Measurements from ENCODE around the gene IZUMO4. TPM values are rescaled to one million over a fixed set of nuclear protein-coding genes. Genes with fewer than 3 reads are reported as not detected.

IZUMO4 gene
- total RNA-seq, 6 donors from 2014 or later: 0.59 to 61.8 (median 6.4) TPM

DNA sequence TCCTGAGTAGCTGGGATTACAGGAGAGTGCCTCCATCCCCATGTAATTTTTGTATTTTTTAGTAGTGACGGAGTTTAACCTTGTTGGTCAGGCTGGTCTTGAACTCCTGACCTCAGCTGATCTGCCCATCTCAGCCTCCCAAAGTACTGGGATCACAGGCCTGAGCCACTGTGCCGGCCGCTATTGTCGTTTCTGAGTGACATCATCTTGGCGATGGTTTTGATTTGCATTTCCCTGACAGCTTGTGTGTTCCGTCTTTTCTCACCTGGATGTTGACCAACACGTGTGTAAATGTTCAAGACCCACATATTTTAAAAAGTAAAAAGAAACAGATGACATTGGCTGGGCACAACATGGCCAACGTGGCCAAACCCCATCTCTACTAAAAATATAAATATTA, 32.9 kb upstream of the IZUMO4 start:
- Histone ChIP-seq H3K4me1 (peaks cover 30 to 44% (median 33%) of the 10 kb centered on the region in 4 donors), H3K36me3 (no peaks in the 10 kb centered on the region), H3K4me3 (no peak overlapping the region), H3K9me3 (no peaks in the 10 kb centered on the region), H3K27me3 (no peaks in the 10 kb centered on the region), H3K27ac (peak overlapping the region in 3 of 4 donors; percentile 69 to 100 (median 85))
- TF ChIP-seq POLR2A (IDR thresholded peaks at IDR 0.05): no peak
- no peak for TF ChIP-seq EP300 (IDR thresholded peaks at IDR 0.05)
- no peak for TF ChIP-seq POLR2AphosphoS5 (IDR thresholded peaks at IDR 0.05)
- TF ChIP-seq, protein P1, sequence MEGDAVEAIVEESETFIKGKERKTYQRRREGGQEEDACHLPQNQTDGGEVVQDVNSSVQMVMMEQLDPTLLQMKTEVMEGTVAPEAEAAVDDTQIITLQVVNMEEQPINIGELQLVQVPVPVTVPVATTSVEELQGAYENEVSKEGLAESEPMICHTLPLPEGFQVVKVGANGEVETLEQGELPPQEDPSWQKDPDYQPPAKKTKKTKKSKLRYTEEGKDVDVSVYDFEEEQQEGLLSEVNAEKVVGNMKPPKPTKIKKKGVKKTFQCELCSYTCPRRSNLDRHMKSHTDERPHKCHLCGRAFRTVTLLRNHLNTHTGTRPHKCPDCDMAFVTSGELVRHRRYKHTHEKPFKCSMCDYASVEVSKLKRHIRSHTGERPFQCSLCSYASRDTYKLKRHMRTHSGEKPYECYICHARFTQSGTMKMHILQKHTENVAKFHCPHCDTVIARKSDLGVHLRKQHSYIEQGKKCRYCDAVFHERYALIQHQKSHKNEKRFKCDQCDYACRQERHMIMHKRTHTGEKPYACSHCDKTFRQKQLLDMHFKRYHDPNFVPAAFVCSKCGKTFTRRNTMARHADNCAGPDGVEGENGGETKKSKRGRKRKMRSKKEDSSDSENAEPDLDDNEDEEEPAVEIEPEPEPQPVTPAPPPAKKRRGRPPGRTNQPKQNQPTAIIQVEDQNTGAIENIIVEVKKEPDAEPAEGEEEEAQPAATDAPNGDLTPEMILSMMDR (IDR thresholded peaks at IDR 0.05): no peak
- WGBS, 2 donors: 78 to 82% methylated on average over 8 of the region's 8 CpGs
- DNase-seq: no peak
- ATAC-seq (ENCODE audit: low FRiP score in 2 of 2): no peak

- Histone ChIP-seq H3K4me1 (peaks cover 28 to 44% (median 32%) of the 10 kb centered on the region in 4 donors), H3K4me3 (no peak overlapping the region), H3K27me3 (no peaks in the 10 kb centered on the region), H3K36me3 (no peaks in the 10 kb centered on the region), H3K9me3 (no peaks in the 10 kb centered on the region), H3K27ac (peak overlapping the region; percentile 66 to 100 (median 77))
- TF ChIP-seq POLR2AphosphoS5 (IDR thresholded peaks at IDR 0.05) (no peak), EP300 (IDR thresholded peaks at IDR 0.05) (no peak), POLR2A (IDR thresholded peaks at IDR 0.05) (no peak)
- TF ChIP-seq, protein P1 (IDR thresholded peaks at IDR 0.05): no peak
- ATAC-seq (ENCODE audit: low FRiP score in 2 of 2): no peak
- WGBS, 2 donors: 84 to 87% methylated on average over 11 to 13 of the region's 13 CpGs
- DNase-seq: peak in 1 of 2 donors; percentile 65
These were observed 32.3 kb upstream of the IZUMO4 start for GRCh38 chr19:2064395-2064787.

GRCh38 chr19:2064788-2065524, 31.8 kb upstream of the IZUMO4 start:
- Histone ChIP-seq H3K27ac (peak overlapping the region; percentile 66 to 100 (median 77)), H3K27me3 (no peaks in the 10 kb centered on the region), H3K4me3 (no peak overlapping the region), H3K36me3 (no peaks in the 10 kb centered on the region), H3K4me1 (peaks cover 28 to 44% (median 32%) of the 10 kb centered on the region in 4 donors), H3K9me3 (no peaks in the 10 kb centered on the region)
- TF ChIP-seq POLR2A (IDR thresholded peaks at IDR 0.05): peak in 1 of 4 donors; percentile 28
- TF ChIP-seq, protein P1 (IDR thresholded peaks at IDR 0.05): peak in 3 of 6 experiments; percentile 7 to 15 (median 15)
- TF ChIP-seq POLR2AphosphoS5 (IDR thresholded peaks at IDR 0.05): peak; percentile 62 to 86
- TF ChIP-seq EP300 (IDR thresholded peaks at IDR 0.05): peak; percentile 8 to 99 (median 74)
- WGBS, 2 donors: 67 to 84% methylated on average over 8 to 38 of the region's 38 CpGs
- DNase-seq: peak; percentile 35 to 88
- no peak for ATAC-seq (ENCODE audit: low FRiP score in 2 of 2)

DNA sequence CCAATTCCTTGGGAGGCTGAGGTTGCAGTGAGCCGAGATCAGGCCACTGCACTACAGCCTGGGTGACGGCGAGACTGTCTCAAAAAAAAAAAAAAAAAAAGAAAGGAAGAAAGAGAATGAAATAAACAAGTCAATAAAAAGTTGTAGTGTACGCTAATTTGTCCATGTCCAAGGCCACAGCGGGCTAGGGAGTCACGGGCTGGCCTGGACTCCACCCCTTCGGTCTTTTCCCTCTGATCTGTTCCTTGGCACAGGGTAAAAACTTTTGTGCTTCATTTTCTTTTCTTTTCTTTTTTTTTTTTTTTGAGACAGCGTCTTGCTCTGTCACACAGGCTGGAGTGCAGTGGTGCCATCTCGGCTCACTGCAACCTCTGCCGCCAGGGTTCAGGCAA, 26.3 kb upstream of the IZUMO4 start:
- Histone ChIP-seq H3K36me3 (peaks cover 19 to 45% (median 38%) of the 10 kb centered on the region in 4 donors), H3K4me3 (no peak overlapping the region), H3K9me3 (no peaks in the 10 kb centered on the region), H3K27me3 (no peaks in the 10 kb centered on the region), H3K27ac (no peak overlapping the region), H3K4me1 (peaks cover 10 to 22% (median 15%) of the 10 kb centered on the region in 4 donors)
- DNase-seq (no peak), ATAC-seq (ENCODE audit: low FRiP score in 2 of 2) (peak in 1 of 2 donors; percentile 15)
- TF ChIP-seq EP300 (IDR thresholded peaks at IDR 0.05) (no peak), POLR2AphosphoS5 (IDR thresholded peaks at IDR 0.05) (no peak), POLR2A (IDR thresholded peaks at IDR 0.05) (no peak)
- TF ChIP-seq, protein P1 (IDR thresholded peaks at IDR 0.05): no peak
- 93 to 94% methylated on average over 10 of the region's 10 CpGs for WGBS, 2 donors
